Endothelial cell of umbilical vein (primary cell): ENCODE measurements around the gene TP53AIP1. TPM values are rescaled to one million over a fixed set of nuclear protein-coding genes. Genes with fewer than 3 reads are reported as not detected.

Source experiments
- BruUV-seq: library from RNA; stranded (reverse); fragments of 400-500 nt; replicated peaks from 2 replicates; lab custom pipeline; 2021; lab: Mats Ljungman, UMichigan
- CTCF ChIA-PET: fragments of 300-600, 350-600 bp; sonication (Branson Sonifier 250); formaldehyde crosslinking; loops from one replicate; lab custom pipeline; 2021; ENCODE audit warnings: antibody characterized with exemption, inconsistent platforms; lab: Charles Lee
- POLR2A ChIA-PET: fragments of 300-600, 350-600 bp; sonication (Branson Sonifier 250); formaldehyde crosslinking; loops from one replicate; lab custom pipeline; 2021; ENCODE audit warnings: antibody characterized with exemption, inconsistent platforms; lab: Charles Lee
- DNase-seq: peaks from one replicate; pipeline ENCODE4 v3.0.0-alpha.2; 2011; ENCODE audit warnings: low read depth, low spot score
- FAIRE-seq: peaks from 2 replicates; lab custom pipeline; 2011; peaks lifted over from hg19 to GRCh38; lab: Jason Lieb, UNC
- H2AFZ ChIP-seq: 2 replicates; pipeline ENCODE4 v1.6.0; 2012; ENCODE audit warnings: low read depth, low read length, control low read depth, inconsistent platforms
- H3K27ac ChIP-seq: 2 replicates; pipeline ENCODE4 v1.5.1; 2011; ENCODE audit warnings: low read depth, mild to moderate bottlenecking, control low read depth, low read length, moderate library complexity; ENCODE audit not compliant: insufficient read depth
- H3K27me3 ChIP-seq, 2 experiments: 2 replicates each; pipeline versions ENCODE4 v1.6.0 to v1.6.1; 2011; ENCODE audit warnings: low read length in 2 of 2, mixed read lengths in 1 of 2; ENCODE audit not compliant: control insufficient read depth in 2 of 2, insufficient read depth in 2 of 2
- H3K36me3 ChIP-seq, 2 experiments: 2 replicates in 1 of 2; 3 replicates in 1 of 2; pipeline ENCODE4 v1.5.1; 2011; ENCODE audit warnings: low read length in 2 of 2, mild to moderate bottlenecking in 1 of 2, moderate library complexity in 1 of 2; ENCODE audit not compliant: control insufficient read depth in 2 of 2, insufficient read depth in 2 of 2; ENCODE audit errors: extremely low read depth in 1 of 2
- H3K4me1 ChIP-seq: 3 replicates; pipeline ENCODE4 v1.5.1; 2011; ENCODE audit warnings: mild to moderate bottlenecking, low read length; ENCODE audit not compliant: control insufficient read depth, insufficient read depth; ENCODE audit errors: extremely low read depth
- H3K4me2 ChIP-seq: 2 replicates; pipeline ENCODE4 v1.6.1; 2011; ENCODE audit warnings: low read length, control low read depth, mixed read lengths; ENCODE audit not compliant: insufficient read depth
- H3K4me3 ChIP-seq, 3 experiments: fragments of 200-600 bp in 1 of 3; sonication (generic), shearing (Covaris generic) in 1 of 3; replicated peaks in 1 of 3; 2 replicates each; pipeline ENCODE4 v1.5.1; 2011 to 2016; ENCODE audit warnings: control low read depth in 3 of 3, low read length in 3 of 3, mild to moderate bottlenecking in 2 of 3, inconsistent platforms in 1 of 3, low read depth in 1 of 3, moderate library complexity in 1 of 3; ENCODE audit not compliant: insufficient read depth in 1 of 3
- H3K79me2 ChIP-seq: 2 replicates; pipeline ENCODE4 v1.6.0; 2012; ENCODE audit warnings: low read length, inconsistent platforms; ENCODE audit not compliant: control insufficient read depth, insufficient read depth
- H3K9ac ChIP-seq: replicated peaks from 2 replicates; pipeline ENCODE3; 2011; ENCODE audit warnings: low read length, control low read depth; ENCODE audit not compliant: insufficient read depth; ENCODE audit errors: extremely low read depth
- H3K9me1 ChIP-seq: replicated peaks from 3 replicates; pipeline ENCODE4 v1.6.0; 2011; ENCODE audit warnings: mild to moderate bottlenecking, low read length; ENCODE audit not compliant: control insufficient read depth, insufficient read depth; ENCODE audit errors: extremely low read depth
- H3K9me3 ChIP-seq: replicated peaks from 2 replicates; pipeline ENCODE4 v1.5.1; 2012; ENCODE audit warnings: low read length, inconsistent platforms; ENCODE audit not compliant: control insufficient read depth, insufficient read depth
- H4K20me1 ChIP-seq: replicated peaks from 2 replicates; pipeline ENCODE3; 2011; ENCODE audit warnings: mild to moderate bottlenecking, low read length; ENCODE audit not compliant: control insufficient read depth, insufficient read depth; ENCODE audit errors: extremely low read depth
- EZH2 ChIP-seq: IDR thresholded peaks from 2 replicates; pipeline ENCODE4 v1.6.1; 2012; ENCODE audit warnings: borderline replicate concordance, low read depth, mild to moderate bottlenecking, moderate library complexity, low read length, inconsistent platforms; ENCODE audit not compliant: severe bottlenecking
- FOS ChIP-seq: IDR thresholded peaks from 2 replicates; pipeline ENCODE4 v1.6.1; 2011; ENCODE audit warnings: mild to moderate bottlenecking, low read length, moderate library complexity, borderline replicate concordance; ENCODE audit not compliant: insufficient read depth
- GATA2 ChIP-seq: IDR thresholded peaks from 2 replicates; pipeline ENCODE4 v1.7.0; 2011; ENCODE audit warnings: low read depth, mild to moderate bottlenecking, moderate library complexity, mixed read lengths, low read length; ENCODE audit not compliant: insufficient read length, insufficient read depth
- JUN ChIP-seq: IDR thresholded peaks from 2 replicates; pipeline ENCODE4 v1.6.1; 2011; ENCODE audit warnings: borderline replicate concordance, low read depth; ENCODE audit not compliant: insufficient read length, insufficient read depth
- MYC ChIP-seq: IDR thresholded peaks from one replicate; pipeline ENCODE4 v1.6.1; 2011; ENCODE audit warnings: mild to moderate bottlenecking, low read depth, low read length
- POLR2A ChIP-seq: IDR thresholded peaks from 2 replicates; pipeline ENCODE4 v1.6.1; 2012; ENCODE audit warnings: low read depth, mild to moderate bottlenecking, control low read depth, low read length
- POLR2AphosphoS5 ChIP-seq: IDR thresholded peaks from 2 replicates; pipeline ENCODE4 v1.6.1; 2012; ENCODE audit warnings: low read depth, mild to moderate bottlenecking, control low read depth, low read length, moderate library complexity; ENCODE audit not compliant: insufficient read depth
- dilution Hi-C: fragments of 300-500 bp; cut with MboI; formaldehyde crosslinking; loops from one replicate; pipeline ENCODE4 v1.15.0; 2019; ENCODE audit warnings: low sequenced_read_pairs; ENCODE audit not compliant: extremely low pct_ligation_motif_present
- intact Hi-C: fragments of 100-400 bp; cut with micrococcal nuclease; formaldehyde crosslinking; loops from one replicate; pipeline ENCODE4 v1.10.0; 2022
- polyA plus RNA-seq, 4 experiments: library from polyadenylated mRNA; depleted of rRNA in 3 of 4; stranded (reverse) in 3 of 4; unstranded in 1 of 4; fragments of >200 nt; gene quantifications; 2 replicates each; pipeline versions ENCODE4 v1.2.1 to v1.2.3, GENCODE V29; 2011 to 2012; ENCODE audit warnings: missing spikeins in 1 of 4
- total RNA-seq: library from RNA; stranded (reverse); gene quantifications from 2 replicates; pipeline ENCODE4 v1.2.3, GENCODE V29; 2021
- TF ChIP-seq, protein P1 (sequence below): IDR thresholded peaks from 2 replicates; pipeline ENCODE4 v1.6.1; 2011; ENCODE audit not compliant: insufficient read depth, insufficient read length
- TF ChIP-seq, protein P2 (sequence below), 2 donors: IDR thresholded peaks; 1 replicate in 1 of 2; 2 replicates in 1 of 2; pipeline ENCODE4 v1.5.1; 2011; ENCODE audit warnings: low read length in 2 of 2, mild to moderate bottlenecking in 2 of 2, moderate library complexity in 2 of 2, control low read depth in 1 of 2, inconsistent platforms in 1 of 2, low read depth in 1 of 2; ENCODE audit not compliant: insufficient read depth in 1 of 2; ENCODE audit errors: extremely low read depth in 1 of 2

Gene TP53AIP1
- total and polyA plus RNA-seq, 2 donors (not counting 3 experiments of a cell fraction or from before 2014, with no cell fraction given), result not detected

DNA sequence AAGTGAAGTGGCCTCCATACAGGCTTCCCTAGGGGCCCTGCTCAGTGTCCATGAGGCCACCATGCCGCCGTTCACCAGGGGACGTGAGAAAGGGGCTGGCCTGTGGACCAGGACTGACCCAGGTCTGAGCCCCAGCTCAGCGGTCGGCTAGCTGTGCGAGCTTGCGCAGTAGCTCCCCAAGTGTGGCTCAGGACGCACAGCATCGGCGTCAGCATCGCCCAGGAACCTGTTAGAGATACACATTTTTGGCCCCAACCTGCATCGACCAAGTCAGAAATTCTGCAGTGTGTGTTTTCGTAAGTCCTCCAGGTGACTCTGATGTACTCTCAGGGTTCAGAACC lies 429 bp downstream of the TP53AIP1 start:
- CTCF ChIA-PET, result interaction anchor here (0.7 to 7.4 kb wide), 2 partner anchors 14 to 57 kb away, joined by 4 to 43 read pairs; no protein-coding TSS in a partner anchor
- TF ChIP-seq EZH2, result no peak
- TF ChIP-seq, protein P1, sequence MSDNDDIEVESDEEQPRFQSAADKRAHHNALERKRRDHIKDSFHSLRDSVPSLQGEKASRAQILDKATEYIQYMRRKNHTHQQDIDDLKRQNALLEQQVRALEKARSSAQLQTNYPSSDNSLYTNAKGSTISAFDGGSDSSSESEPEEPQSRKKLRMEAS, result no peak
- TF ChIP-seq JUN, result no peak
- no peak for TF ChIP-seq MYC
- TF ChIP-seq POLR2AphosphoS5, result no peak
- Histone ChIP-seq H3K27ac (no peak overlapping the region), H3K9me1 (no peaks in the 10 kb centered on the region), H3K79me2 (no peaks in the 10 kb centered on the region), H4K20me1 (no peaks in the 10 kb centered on the region), H3K4me3 (no peak overlapping the region), H2AFZ (no peak overlapping the region), H3K9ac (no peak overlapping the region), H3K4me1 (no peaks in the 10 kb centered on the region), H3K9me3 (no peaks in the 10 kb centered on the region), H3K4me2 (no peak overlapping the region), H3K36me3 (no peaks in the 10 kb centered on the region), H3K27me3 (peaks cover 0 to 2% of the 10 kb centered on the region in 2 experiments)
- no TSS peak for BruUV-seq
- POLR2A ChIA-PET, result no interaction called here
- intact Hi-C loops, result no loop called here
- FAIRE-seq, result no peak
- dilution Hi-C loops, result no loop called here
- DNase-seq, result no peak

DNA sequence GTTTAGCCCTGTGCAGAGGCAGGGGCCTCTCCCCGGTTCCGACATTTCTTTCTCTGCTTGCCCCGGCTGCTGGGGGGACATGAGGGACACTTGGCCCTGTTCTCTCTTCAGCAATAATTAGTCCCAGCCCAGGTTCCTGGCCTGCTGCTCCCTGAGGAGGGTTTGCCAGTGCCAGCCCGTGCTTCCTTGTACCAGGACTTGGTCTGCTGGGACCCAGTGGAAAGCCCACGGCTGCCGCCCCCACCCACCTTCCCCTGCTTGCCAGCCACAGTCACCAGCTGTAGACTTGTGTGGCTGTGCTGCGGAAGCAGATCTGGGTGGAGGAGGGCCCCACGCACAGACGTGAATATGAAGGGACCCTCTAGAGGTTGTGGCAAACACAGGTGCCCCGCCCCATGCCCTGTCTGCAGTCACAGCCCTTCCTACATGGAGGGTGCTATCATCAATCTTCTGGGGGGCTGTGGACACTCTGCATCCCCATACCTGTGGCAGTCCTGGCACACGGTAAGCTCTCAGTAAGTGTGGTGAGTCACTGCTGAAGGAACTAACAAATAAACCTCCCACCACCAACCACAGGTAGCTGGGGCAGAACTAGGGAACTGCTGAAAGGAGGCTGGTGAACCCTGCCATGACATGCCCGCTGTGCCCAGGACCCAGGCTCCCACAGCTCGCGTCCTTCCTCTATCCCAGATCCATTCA lies 949 bp downstream of the TP53AIP1 start:
- Histone ChIP-seq H3K4me3 (no peak overlapping the region), H3K27ac (no peak overlapping the region), H3K36me3 (no peaks in the 10 kb centered on the region), H3K27me3 (peaks cover 0 to 2% of the 10 kb centered on the region in 2 experiments), H2AFZ (no peak overlapping the region), H3K9ac (no peak overlapping the region), H3K9me3 (no peaks in the 10 kb centered on the region), H3K4me2 (no peak overlapping the region), H3K4me1 (no peaks in the 10 kb centered on the region), H3K79me2 (no peaks in the 10 kb centered on the region), H3K9me1 (no peaks in the 10 kb centered on the region), H4K20me1 (no peaks in the 10 kb centered on the region)
- dilution Hi-C loops, result no loop called here
- intact Hi-C loops, result no loop called here
- FAIRE-seq (no peak), DNase-seq (no peak)
- BruUV-seq, result no TSS peak
- CTCF ChIA-PET, result interaction anchor here (0.7 to 7.4 kb wide), 4 partner anchors 15 to 56 kb away, joined by 3 to 43 read pairs (median 6); no protein-coding TSS in a partner anchor
- no peak for TF ChIP-seq EZH2
- TF ChIP-seq, protein P2, sequence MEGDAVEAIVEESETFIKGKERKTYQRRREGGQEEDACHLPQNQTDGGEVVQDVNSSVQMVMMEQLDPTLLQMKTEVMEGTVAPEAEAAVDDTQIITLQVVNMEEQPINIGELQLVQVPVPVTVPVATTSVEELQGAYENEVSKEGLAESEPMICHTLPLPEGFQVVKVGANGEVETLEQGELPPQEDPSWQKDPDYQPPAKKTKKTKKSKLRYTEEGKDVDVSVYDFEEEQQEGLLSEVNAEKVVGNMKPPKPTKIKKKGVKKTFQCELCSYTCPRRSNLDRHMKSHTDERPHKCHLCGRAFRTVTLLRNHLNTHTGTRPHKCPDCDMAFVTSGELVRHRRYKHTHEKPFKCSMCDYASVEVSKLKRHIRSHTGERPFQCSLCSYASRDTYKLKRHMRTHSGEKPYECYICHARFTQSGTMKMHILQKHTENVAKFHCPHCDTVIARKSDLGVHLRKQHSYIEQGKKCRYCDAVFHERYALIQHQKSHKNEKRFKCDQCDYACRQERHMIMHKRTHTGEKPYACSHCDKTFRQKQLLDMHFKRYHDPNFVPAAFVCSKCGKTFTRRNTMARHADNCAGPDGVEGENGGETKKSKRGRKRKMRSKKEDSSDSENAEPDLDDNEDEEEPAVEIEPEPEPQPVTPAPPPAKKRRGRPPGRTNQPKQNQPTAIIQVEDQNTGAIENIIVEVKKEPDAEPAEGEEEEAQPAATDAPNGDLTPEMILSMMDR (IDR thresholded peaks at IDR 0.05; ENCODE audit: extremely low read depth in 1 of 2, insufficient read depth in 1 of 2, low read depth in 1 of 2, low read length in 2 of 2), result no peak
- no peak for TF ChIP-seq MYC
- TF ChIP-seq, protein P1, result no peak
- TF ChIP-seq FOS, result no peak
- TF ChIP-seq POLR2A, result no peak
- no peak for TF ChIP-seq POLR2AphosphoS5
- no peak for TF ChIP-seq JUN
- no peak for TF ChIP-seq GATA2
- POLR2A ChIA-PET, result no interaction called here
